CD8-positive, alpha-beta memory T cell (primary cell): Measurements from ENCODE around the gene SLC39A11. TPM values are rescaled to one million over a fixed set of nuclear protein-coding genes. Genes with fewer than 3 reads are reported as not detected.
"Not testable (repeated sequence)": the region's sequence is repeated elsewhere in the genome, so short reads cannot be mapped to it uniquely, and the experiment has no call there.

Experiments
- CTCF ChIA-PET: fragments of 350-600 bp; sonication (Branson Sonifier 250); formaldehyde crosslinking; loops from one replicate; lab custom pipeline; 2021; ENCODE audit warnings: antibody characterized with exemption; lab: Charles Lee
- POLR2A ChIA-PET: fragments of 350-600 bp; sonication (Branson Sonifier 250); formaldehyde crosslinking; loops from one replicate; lab custom pipeline; 2021; ENCODE audit warnings: antibody characterized with exemption; lab: Charles Lee
- DNase-seq, 5 donors: peaks; one replicate each; pipeline versions ENCODE4 v3.0.0 to v3.0.0-alpha.2; 2020 to 2022; ENCODE audit warnings: mixed read lengths in 1 of 5
- H3K27ac ChIP-seq: one replicate; pipeline ENCODE4 v1.7.0; 2013; ENCODE audit warnings: low read depth, mild to moderate bottlenecking, low read length, moderate library complexity
- H3K27me3 ChIP-seq: 2 replicates; pipeline ENCODE4 v1.7.0; 2013; ENCODE audit warnings: low read length, mild to moderate bottlenecking; ENCODE audit not compliant: insufficient read depth, poor library complexity, severe bottlenecking
- H3K36me3 ChIP-seq: 2 replicates; pipeline ENCODE4 v1.7.0; 2013; ENCODE audit warnings: mild to moderate bottlenecking, low read length, moderate library complexity; ENCODE audit not compliant: insufficient read depth
- H3K4me1 ChIP-seq: 2 replicates; pipeline ENCODE4 v1.7.0; 2013; ENCODE audit warnings: mild to moderate bottlenecking, low read length, moderate library complexity; ENCODE audit not compliant: insufficient read depth
- H3K4me3 ChIP-seq: 2 replicates; pipeline ENCODE4 v1.7.0; 2013; ENCODE audit warnings: mild to moderate bottlenecking, low read length
- H3K9me3 ChIP-seq: 2 replicates; pipeline ENCODE4 v1.7.0; 2013; ENCODE audit warnings: mild to moderate bottlenecking, low read length
- H3K27ac Mint-ChIP-seq, 8 donors: one replicate each; pipeline ENCODE4 v1.8.0; 2020 to 2021; ENCODE audit warnings: mixed read lengths in 8 of 8, mild to moderate bottlenecking in 6 of 8, inconsistent platforms in 3 of 8, moderate library complexity in 3 of 8
- H3K27me3 Mint-ChIP-seq, 2 donors: one replicate each; pipeline ENCODE4 v1.8.0; 2020 to 2021; ENCODE audit warnings: mixed read lengths in 2 of 2, mild to moderate bottlenecking in 1 of 2, moderate library complexity in 1 of 2
- H3K36me3 Mint-ChIP-seq, 3 donors: one replicate each; pipeline ENCODE4 v1.8.0; 2020 to 2021; ENCODE audit warnings: mixed read lengths in 3 of 3, inconsistent platforms in 1 of 3, mild to moderate bottlenecking in 1 of 3
- H3K4me1 Mint-ChIP-seq, 3 donors: one replicate each; pipeline ENCODE4 v1.8.0; 2020 to 2021; ENCODE audit warnings: mixed read lengths in 3 of 3, inconsistent platforms in 1 of 3, mild to moderate bottlenecking in 1 of 3
- H3K4me3 Mint-ChIP-seq, 7 donors: one replicate each; pipeline ENCODE4 v1.8.0; 2020 to 2021; ENCODE audit warnings: mixed read lengths in 7 of 7, mild to moderate bottlenecking in 6 of 7, moderate library complexity in 4 of 7, inconsistent platforms in 2 of 7
- H3K9me3 Mint-ChIP-seq, 5 donors: one replicate each; pipeline ENCODE4 v1.8.0; 2020 to 2022; ENCODE audit warnings: mixed read lengths in 5 of 5, mild to moderate bottlenecking in 3 of 5, moderate library complexity in 2 of 5, inconsistent platforms in 1 of 5
- polyA plus RNA-seq: library from polyadenylated mRNA; unstranded; fragments of 300-500 nt; fragmentation: Illumina TruSeq; gene quantifications from one replicate; pipeline ENCODE4 v1.2.3, GENCODE V29; 2021
- total RNA-seq, 2 experiments: library from RNA; stranded (reverse); gene quantifications; one replicate each; pipeline ENCODE4 v1.2.3, GENCODE V29; 2021

Gene SLC39A11
- total and polyA plus RNA-seq, 3 experiments from 2014 or later = 13.1 to 18.5 (median 17.2) TPM

GRCh38 chr17:73074566-73074965 lies 17.9 kb downstream of the SLC39A11 start:
- H3K4me1 Mint-ChIP-seq = peaks cover under 1 to 9% (median 4%) of the 10 kb centered on the region in 3 donors
- H3K27ac Mint-ChIP-seq = no peak overlapping the region
- no peaks in the 10 kb centered on the region for H3K36me3 ChIP-seq
- ChIA-PET CTCF (no interaction called here), POLR2A (no interaction called here)
- no peak overlapping the region for H3K4me3 Mint-ChIP-seq
- H3K27me3 Mint-ChIP-seq = no peaks in the 10 kb centered on the region
- peaks cover 23 to 34% (median 23%) of the 10 kb centered on the region in 3 donors for H3K36me3 Mint-ChIP-seq
- H3K4me1 ChIP-seq = no peaks in the 10 kb centered on the region
- no peak overlapping the region for H3K27ac ChIP-seq
- no peaks in the 10 kb centered on the region for H3K27me3 ChIP-seq
- H3K9me3 ChIP-seq = no peaks in the 10 kb centered on the region
- no peak for DNase-seq
- H3K4me3 ChIP-seq = no peak overlapping the region
- no peaks in the 10 kb centered on the region for H3K9me3 Mint-ChIP-seq

DNA sequence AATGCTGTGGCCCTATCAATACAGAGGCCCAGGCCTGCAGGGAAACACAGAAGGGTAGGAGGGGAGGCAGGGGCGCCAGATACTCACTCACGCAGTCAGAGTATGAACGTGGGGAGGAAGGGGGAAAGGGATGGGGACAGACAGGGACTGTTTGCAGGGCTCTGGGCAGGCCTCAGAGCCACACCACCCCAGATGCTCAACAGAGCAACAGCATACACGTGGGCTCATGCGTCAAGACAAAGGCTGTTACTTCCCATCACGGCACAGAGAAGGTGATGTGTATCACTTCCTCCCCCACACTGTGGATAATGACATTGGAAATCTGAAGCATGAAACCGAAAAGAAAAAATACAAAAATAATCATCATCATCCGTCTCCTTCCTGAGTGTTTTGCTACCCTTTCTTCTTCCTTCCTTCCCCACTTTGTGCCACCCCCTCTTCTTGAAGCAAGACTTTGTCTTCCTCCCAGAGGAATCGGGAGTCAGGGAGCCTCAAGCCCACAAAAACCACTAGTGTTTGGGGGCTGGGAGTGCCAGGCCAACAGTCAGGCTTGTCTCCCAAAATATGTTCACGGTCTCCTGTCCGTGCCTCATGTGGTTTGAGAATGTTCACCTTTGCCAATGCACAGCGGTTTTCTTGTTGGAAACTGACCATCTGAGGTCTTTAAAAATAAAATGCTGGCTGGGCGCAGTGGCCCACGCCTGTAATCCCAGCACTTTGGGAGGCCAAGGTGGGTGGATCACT lies 20.1 kb downstream of the SLC39A11 start:
- H3K27me3 ChIP-seq = no peaks in the 10 kb centered on the region
- H3K36me3 ChIP-seq = no peaks in the 10 kb centered on the region
- no peaks in the 10 kb centered on the region for H3K9me3 ChIP-seq
- POLR2A ChIA-PET = no interaction called here
- Mint-ChIP-seq H3K4me1 (peaks cover 7 to 26% (median 14%) of the 10 kb centered on the region in 3 donors), H3K36me3 (peaks cover 26 to 35% (median 30%) of the 10 kb centered on the region in 3 donors), H3K27ac (no peak overlapping the region), H3K4me3 (no peak overlapping the region), H3K9me3 (no peaks in the 10 kb centered on the region), H3K27me3 (no peaks in the 10 kb centered on the region)
- CTCF ChIA-PET = no interaction called here
- no peak overlapping the region for H3K4me3 ChIP-seq
- DNase-seq = no peak
- H3K4me1 ChIP-seq = no peaks in the 10 kb centered on the region
- no peak overlapping the region for H3K27ac ChIP-seq

- no peak for DNase-seq
- CTCF ChIA-PET = interaction anchor here (0.7 kb wide), 1 partner anchor 85 kb away, joined by 3 read pairs; no protein-coding TSS in a partner anchor
- Histone ChIP-seq H3K4me1 (no peaks in the 10 kb centered on the region), H3K27me3 (no peaks in the 10 kb centered on the region), H3K27ac (no peak overlapping the region), H3K4me3 (no peak overlapping the region), H3K9me3 (no peaks in the 10 kb centered on the region), H3K36me3 (no peaks in the 10 kb centered on the region)
- no peak overlapping the region for H3K27ac Mint-ChIP-seq
- no peak overlapping the region for H3K4me3 Mint-ChIP-seq
- peaks cover 26 to 37% (median 34%) of the 10 kb centered on the region in 3 donors for H3K36me3 Mint-ChIP-seq
- no peaks in the 10 kb centered on the region for H3K27me3 Mint-ChIP-seq
- no peaks in the 10 kb centered on the region for H3K9me3 Mint-ChIP-seq
- POLR2A ChIA-PET = interaction anchor here (0.6 kb wide), 1 partner anchor 485 kb away, joined by 9 read pairs; no protein-coding TSS in a partner anchor
- peaks cover 7 to 26% (median 14%) of the 10 kb centered on the region in 3 donors for H3K4me1 Mint-ChIP-seq
Observed at GRCh38 chr17:73071066-73071999, 21.2 kb downstream of the SLC39A11 start.

DNA sequence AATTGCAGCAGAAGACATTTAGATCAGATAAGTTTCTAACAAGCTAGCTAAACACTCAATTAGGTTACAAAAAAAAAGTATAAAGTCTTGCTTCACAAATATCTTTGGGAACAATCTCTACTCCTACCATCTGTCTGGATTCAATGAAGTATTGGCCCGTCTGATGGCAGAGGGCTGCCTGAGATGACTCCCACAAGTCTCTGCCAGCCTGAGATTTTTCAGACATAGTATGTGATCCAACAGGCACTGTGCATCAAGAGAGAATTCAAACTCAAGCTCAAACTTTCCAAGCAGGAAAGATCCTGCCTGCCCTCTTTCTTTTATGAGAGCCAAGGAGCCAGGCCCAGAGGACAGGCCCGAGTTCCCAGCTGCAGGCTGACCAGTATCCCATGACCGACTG lies 22.6 kb downstream of the SLC39A11 start:
- Histone ChIP-seq H3K27ac (no peak overlapping the region), H3K4me3 (no peak overlapping the region), H3K36me3 (no peaks in the 10 kb centered on the region), H3K4me1 (no peaks in the 10 kb centered on the region), H3K9me3 (no peaks in the 10 kb centered on the region), H3K27me3 (no peaks in the 10 kb centered on the region)
- H3K27ac Mint-ChIP-seq = no peak overlapping the region
- no peak overlapping the region for H3K4me3 Mint-ChIP-seq
- no peaks in the 10 kb centered on the region for H3K9me3 Mint-ChIP-seq
- H3K4me1 Mint-ChIP-seq = peaks cover 9 to 26% (median 14%) of the 10 kb centered on the region in 3 donors
- DNase-seq = no peak
- CTCF ChIA-PET = no interaction called here
- POLR2A ChIA-PET = no interaction called here
- no peaks in the 10 kb centered on the region for H3K27me3 Mint-ChIP-seq
- peaks cover 23 to 36% (median 34%) of the 10 kb centered on the region in 3 donors for H3K36me3 Mint-ChIP-seq

GRCh38 chr17:73069164-73069770 lies 23.2 kb downstream of the SLC39A11 start:
- DNase-seq = no peak
- Mint-ChIP-seq H3K36me3 (peaks cover 24 to 36% (median 34%) of the 10 kb centered on the region in 3 donors), H3K4me3 (no peak overlapping the region), H3K9me3 (no peaks in the 10 kb centered on the region), H3K4me1 (peaks cover 9 to 32% (median 14%) of the 10 kb centered on the region in 3 donors), H3K27me3 (no peaks in the 10 kb centered on the region), H3K27ac (no peak overlapping the region)
- no peaks in the 10 kb centered on the region for H3K27me3 ChIP-seq
- CTCF ChIA-PET = no interaction called here
- no peaks in the 10 kb centered on the region for H3K9me3 ChIP-seq
- no peaks in the 10 kb centered on the region for H3K36me3 ChIP-seq
- H3K4me3 ChIP-seq = no peak overlapping the region
- no peaks in the 10 kb centered on the region for H3K4me1 ChIP-seq
- POLR2A ChIA-PET = no interaction called here
- H3K27ac ChIP-seq = no peak overlapping the region

DNA sequence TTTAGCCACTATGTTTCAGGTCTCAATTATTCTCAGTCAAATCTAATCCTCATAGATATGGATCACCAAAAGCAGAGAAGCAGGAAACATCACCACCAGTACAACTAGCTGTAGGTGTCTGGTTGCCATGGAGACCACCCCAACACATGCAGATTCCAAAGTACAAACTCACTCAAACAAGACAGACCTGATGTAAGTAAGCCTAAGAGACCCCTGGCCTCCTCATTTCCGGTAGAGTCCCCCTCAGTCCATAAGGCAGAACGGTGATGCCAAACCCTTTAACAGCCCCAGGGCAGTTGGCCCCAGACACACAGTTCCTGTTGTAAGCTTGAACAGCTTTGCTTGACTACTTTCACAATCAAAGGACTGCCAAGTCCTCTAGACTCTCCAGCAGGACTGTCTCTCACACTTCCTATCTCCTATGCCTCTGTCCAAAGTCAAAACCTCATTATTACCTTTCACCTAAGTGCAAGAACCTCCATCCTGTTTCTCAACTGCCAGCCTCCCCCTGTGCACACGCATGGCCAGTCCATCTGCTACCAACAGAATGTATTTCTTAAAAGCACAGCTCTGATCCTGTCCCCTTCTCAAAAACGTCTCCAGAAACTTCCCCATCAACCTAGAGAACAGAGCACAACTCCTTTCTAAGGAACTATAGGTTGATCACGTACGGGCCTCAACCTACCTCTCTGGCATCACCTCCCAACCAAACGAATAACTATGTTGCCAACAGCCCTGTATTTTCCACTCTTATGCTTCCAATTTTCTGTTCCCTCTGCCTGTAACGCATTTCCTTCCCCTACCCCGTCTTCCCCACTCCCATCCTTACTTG lies 23.9 kb downstream of the SLC39A11 start:
- peaks cover 9 to 36% (median 14%) of the 10 kb centered on the region in 3 donors for H3K4me1 Mint-ChIP-seq
- Histone ChIP-seq H3K36me3 (no peaks in the 10 kb centered on the region), H3K4me3 (no peak overlapping the region), H3K9me3 (no peaks in the 10 kb centered on the region), H3K27ac (no peak overlapping the region), H3K4me1 (no peaks in the 10 kb centered on the region), H3K27me3 (no peaks in the 10 kb centered on the region)
- CTCF ChIA-PET = no interaction called here
- H3K4me3 Mint-ChIP-seq = no peak overlapping the region
- POLR2A ChIA-PET = no interaction called here
- peaks cover 22 to 34% (median 33%) of the 10 kb centered on the region in 3 donors for H3K36me3 Mint-ChIP-seq
- no peaks in the 10 kb centered on the region for H3K27me3 Mint-ChIP-seq
- DNase-seq = no peak
- H3K27ac Mint-ChIP-seq = peak overlapping the region in 1 of 8 donors; percentile 1
- no peaks in the 10 kb centered on the region for H3K9me3 Mint-ChIP-seq

GRCh38 chr17:73067699-73068098 lies 24.8 kb downstream of the SLC39A11 start:
- H3K27me3 Mint-ChIP-seq, CTCF ChIA-PET, H3K9me3 Mint-ChIP-seq, H3K4me3 ChIP-seq, POLR2A ChIA-PET, H3K4me1 ChIP-seq, H3K9me3 ChIP-seq, H3K27ac Mint-ChIP-seq, DNase-seq, H3K4me3 Mint-ChIP-seq, H3K36me3 ChIP-seq, H3K27me3 ChIP-seq, H3K27ac ChIP-seq: not testable (repeated sequence)
- peaks cover 9 to 36% (median 14%) of the 10 kb centered on the region in 3 donors for H3K4me1 Mint-ChIP-seq
- peaks cover 22 to 34% (median 30%) of the 10 kb centered on the region in 3 donors for H3K36me3 Mint-ChIP-seq
